Loucy (cell line): ENCODE measurements around the gene SLC30A7.

Experiments
- EZH2phosphoT487 ChIP-seq: fragments of 200-600 bp; IDR thresholded peaks from 2 replicates; pipeline ENCODE4 v1.6.1; 2018; ENCODE audit warnings: antibody characterized with exemption, mild to moderate bottlenecking, moderate library complexity, borderline replicate concordance
- TF ChIP-seq, protein P1 (sequence below): fragments of 200-600 bp; sonication (generic); conservative IDR thresholded peaks from 2 replicates; pipeline ENCODE4 v1.5.1; 2014; ENCODE audit warnings: mild to moderate bottlenecking, antibody characterized with exemption, low read length

GRCh38 chr1:100971021-100971420 lies 75.1 kb downstream of the SLC30A7 start:
- TF ChIP-seq, protein P1, sequence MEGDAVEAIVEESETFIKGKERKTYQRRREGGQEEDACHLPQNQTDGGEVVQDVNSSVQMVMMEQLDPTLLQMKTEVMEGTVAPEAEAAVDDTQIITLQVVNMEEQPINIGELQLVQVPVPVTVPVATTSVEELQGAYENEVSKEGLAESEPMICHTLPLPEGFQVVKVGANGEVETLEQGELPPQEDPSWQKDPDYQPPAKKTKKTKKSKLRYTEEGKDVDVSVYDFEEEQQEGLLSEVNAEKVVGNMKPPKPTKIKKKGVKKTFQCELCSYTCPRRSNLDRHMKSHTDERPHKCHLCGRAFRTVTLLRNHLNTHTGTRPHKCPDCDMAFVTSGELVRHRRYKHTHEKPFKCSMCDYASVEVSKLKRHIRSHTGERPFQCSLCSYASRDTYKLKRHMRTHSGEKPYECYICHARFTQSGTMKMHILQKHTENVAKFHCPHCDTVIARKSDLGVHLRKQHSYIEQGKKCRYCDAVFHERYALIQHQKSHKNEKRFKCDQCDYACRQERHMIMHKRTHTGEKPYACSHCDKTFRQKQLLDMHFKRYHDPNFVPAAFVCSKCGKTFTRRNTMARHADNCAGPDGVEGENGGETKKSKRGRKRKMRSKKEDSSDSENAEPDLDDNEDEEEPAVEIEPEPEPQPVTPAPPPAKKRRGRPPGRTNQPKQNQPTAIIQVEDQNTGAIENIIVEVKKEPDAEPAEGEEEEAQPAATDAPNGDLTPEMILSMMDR = no peak
- TF ChIP-seq EZH2phosphoT487 = no peak
